MG63 (cell line): ENCODE measurements around the gene DBN1. TPM values are rescaled to one million over a fixed set of nuclear protein-coding genes. Genes with fewer than 3 reads are reported as not detected.

Experiments used
- DNase-seq: peaks from one replicate; pipeline ENCODE4 v3.0.0-alpha.2; 2020
- H3K27me3 ChIP-seq: fragments of 250-450 bp; sonication (Bioruptor Pico); 2 replicates; pipeline ENCODE4 v1.5.1; 2020; ENCODE audit warnings: mild to moderate bottlenecking, moderate library complexity
- H3K36me3 ChIP-seq: fragments of 250-450 bp; sonication (Bioruptor Pico); 2 replicates; pipeline ENCODE4 v1.5.1; 2020; ENCODE audit warnings: mild to moderate bottlenecking, moderate library complexity
- H3K4me3 ChIP-seq: fragments of 250-450 bp; sonication (Bioruptor Pico); 2 replicates; pipeline ENCODE4 v1.5.1; 2020; ENCODE audit warnings: mild to moderate bottlenecking, moderate library complexity
- H3K9me3 ChIP-seq: fragments of 250-450 bp; sonication (Bioruptor Pico); 2 replicates; pipeline ENCODE4 v1.5.1; 2020; ENCODE audit warnings: mild to moderate bottlenecking, moderate library complexity
- total RNA-seq: library from RNA; depleted of rRNA; stranded (reverse); fragments of >200 nt; shearing (Covaris generic); gene quantifications from 2 replicates; pipeline ENCODE4 v1.2.3, GENCODE V29; 2014; ENCODE audit warnings: low replicate concordance

The DBN1 gene
- total RNA-seq, 1 experiment from 2014 or later: 334 TPM

DNA sequence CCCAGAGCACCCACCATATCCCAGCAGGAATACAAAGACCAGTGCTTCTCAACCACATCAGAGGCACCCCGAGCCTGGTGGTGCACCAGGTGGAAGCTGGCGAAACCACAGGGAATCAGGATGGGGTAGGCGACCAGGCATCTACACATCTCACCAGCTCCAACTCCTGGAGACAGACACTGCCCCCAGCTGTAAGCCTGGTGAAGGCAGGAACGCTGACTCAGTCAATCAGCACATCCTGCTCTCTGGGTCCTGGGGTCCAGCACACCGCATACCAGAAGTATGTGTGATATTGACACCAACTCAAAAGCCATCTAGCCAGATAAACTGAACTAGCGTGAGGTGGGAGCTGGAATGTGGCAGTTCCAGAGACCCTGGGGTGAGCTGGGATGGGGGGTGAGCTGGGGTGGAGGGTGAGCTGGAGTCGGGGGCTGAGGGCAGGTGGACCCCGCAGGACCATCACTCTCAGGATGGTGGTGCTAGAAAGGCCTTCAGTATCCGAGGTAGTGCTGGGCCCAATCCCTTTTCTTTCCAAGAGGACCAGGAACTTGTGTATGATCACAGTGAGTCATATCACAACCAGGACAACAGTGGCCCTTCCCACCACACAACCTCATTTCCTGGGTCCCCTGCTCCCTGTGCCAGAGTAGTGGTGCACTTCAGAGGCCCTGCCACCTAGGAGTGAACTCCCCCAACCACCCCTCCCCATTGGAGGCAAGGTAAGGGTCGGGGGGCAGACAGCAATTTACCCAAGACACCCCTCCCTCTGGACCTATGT lies 2.5 kb downstream of the DBN1 start:
- DNase-seq: no peak
- Histone ChIP-seq H3K27me3 (no peaks in the 10 kb centered on the region), H3K9me3 (no peaks in the 10 kb centered on the region), H3K36me3 (peaks cover 67% of the 10 kb centered on the region), H3K4me3 (peak overlapping the region; percentile 81)

DNA sequence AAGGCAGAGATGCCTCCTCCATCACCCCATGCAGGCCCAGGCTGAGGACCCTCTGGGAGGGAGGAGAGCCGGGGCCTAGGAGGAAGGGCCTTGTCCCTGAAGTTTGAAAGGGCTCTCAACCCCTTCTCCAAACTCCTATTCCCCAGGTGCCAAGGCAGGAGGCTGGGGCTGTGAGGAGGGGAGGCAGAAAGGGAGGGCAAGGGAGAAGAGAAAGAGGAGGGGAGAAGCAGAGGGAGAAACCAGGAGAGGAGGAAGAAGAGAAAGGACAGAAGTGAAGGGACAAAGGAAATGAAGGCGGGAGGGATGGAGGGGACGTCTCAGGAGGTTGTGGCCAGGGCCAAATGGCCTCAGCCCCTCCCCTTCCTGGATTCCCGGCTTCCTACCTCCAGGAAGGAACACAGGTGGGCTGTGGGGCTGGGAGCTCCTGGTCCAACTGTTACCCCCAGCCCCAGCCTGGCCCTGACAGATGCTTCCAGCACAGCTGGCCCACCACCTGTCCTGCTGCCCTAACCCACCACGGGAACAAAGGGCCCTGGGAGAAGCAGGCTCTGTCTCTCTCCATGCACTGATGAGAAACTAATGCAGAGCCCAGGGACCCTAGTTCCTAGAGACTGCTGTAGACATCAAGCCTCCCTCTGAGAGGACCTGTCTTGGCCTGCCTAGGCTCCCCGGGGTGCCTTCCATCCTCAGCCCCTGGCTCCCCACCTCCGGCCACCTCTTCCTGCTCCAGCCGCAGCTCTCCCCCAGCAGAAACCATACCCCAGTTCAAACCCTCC lies 3.5 kb downstream of the DBN1 start:
- H3K4me3 ChIP-seq: no peak overlapping the region
- H3K27me3 ChIP-seq: no peaks in the 10 kb centered on the region
- no peaks in the 10 kb centered on the region for H3K9me3 ChIP-seq
- peaks cover 77% of the 10 kb centered on the region for H3K36me3 ChIP-seq
- no peak for DNase-seq

DNA sequence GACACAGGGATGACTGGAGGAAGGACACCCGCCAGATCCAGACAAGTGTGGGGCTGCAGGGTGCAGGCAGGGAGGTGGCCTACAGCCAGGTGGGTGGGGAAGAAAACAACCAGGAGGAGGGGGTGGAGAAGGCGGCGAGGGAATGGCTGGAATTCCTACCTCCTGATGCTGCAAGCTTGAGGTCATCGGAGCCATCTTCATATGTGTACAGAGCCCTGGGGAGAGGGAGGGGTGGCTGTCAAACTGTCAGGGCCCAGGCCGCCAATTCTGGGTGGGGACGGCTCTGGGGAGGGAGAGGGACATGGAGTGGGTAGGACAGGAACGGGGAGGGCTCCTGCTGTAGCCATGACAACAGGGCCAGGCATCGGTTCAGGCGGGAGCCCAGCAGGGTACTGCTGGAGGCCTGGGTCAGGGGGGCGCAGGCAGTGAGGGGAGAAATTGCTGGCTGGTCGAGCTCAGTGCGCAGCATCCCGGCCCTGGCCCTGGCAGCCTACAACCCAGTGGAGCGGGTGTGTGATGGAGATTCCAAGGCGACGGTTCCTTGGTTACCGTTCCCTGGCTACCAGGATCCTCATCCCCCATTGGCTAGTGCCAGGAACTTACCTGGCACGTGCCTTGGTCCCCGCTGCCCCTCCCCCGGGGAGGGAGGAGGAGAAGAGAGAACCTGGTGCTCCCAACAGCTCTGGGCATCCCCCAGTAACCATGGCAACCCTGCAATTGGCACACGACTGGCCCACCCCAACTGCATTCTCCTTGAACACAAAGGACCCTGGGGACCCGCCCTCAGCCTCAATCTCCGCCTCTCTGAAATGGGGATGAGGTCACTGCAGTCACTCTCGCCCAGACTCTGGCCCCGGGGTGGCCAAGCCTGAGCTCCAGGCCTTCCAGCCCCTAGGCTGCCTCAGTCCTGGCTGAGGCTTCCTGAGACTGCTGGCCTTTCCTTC lies 4.5 kb downstream of the DBN1 start:
- Histone ChIP-seq H3K4me3 (no peak overlapping the region), H3K36me3 (peaks cover 86% of the 10 kb centered on the region), H3K27me3 (no peaks in the 10 kb centered on the region), H3K9me3 (no peaks in the 10 kb centered on the region)
- DNase-seq: no peak

DNA sequence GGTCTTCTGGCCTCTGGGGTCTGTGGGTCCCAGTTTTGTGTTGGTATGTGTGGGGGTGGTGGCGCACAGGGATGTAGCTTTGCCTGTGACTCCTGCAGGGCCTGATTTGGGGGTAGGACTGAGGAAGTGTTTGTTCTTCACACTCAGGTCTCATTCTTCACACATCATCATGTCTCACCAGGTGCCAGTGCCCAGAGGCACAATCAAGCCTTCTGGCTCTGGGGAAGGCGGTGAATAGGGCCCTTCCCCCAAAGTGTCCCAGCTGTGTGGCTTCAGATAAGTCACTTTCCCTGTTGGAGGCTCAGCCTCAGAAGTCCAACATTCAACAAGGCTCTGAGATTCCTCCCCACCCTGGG lies 5.1 kb downstream of the DBN1 start:
- peaks cover 92% of the 10 kb centered on the region for H3K36me3 ChIP-seq
- no peaks in the 10 kb centered on the region for H3K9me3 ChIP-seq
- no peak for DNase-seq

DNA sequence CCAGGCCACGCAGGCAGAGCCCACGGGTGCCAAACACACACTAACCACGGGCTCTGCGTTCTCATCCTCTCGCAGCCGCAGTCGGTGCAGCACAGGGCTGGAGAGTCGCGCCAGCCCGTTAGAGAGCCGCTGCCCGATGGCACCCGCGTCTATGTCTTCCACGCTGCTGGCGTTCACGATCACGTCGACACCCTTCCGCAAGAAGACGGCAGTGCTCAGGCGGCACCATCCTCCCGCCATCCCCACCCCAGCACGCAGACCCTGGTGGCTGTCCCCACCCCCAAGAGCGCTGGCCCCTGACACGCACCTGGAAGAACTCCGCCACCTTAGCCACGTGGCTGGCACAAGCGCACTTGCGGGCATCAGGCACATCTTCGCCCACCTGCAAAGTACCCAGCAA lies 6.0 kb downstream of the DBN1 start:
- H3K36me3 ChIP-seq: peaks cover 99% of the 10 kb centered on the region
- H3K4me3 ChIP-seq: no peak overlapping the region
- no peaks in the 10 kb centered on the region for H3K9me3 ChIP-seq
- DNase-seq: no peak
- H3K27me3 ChIP-seq: no peaks in the 10 kb centered on the region

More for the DNA sequence above, 5.1 kb downstream of the DBN1 start:
- Histone ChIP-seq H3K4me3 (no peak overlapping the region), H3K27me3 (no peaks in the 10 kb centered on the region)

DNA sequence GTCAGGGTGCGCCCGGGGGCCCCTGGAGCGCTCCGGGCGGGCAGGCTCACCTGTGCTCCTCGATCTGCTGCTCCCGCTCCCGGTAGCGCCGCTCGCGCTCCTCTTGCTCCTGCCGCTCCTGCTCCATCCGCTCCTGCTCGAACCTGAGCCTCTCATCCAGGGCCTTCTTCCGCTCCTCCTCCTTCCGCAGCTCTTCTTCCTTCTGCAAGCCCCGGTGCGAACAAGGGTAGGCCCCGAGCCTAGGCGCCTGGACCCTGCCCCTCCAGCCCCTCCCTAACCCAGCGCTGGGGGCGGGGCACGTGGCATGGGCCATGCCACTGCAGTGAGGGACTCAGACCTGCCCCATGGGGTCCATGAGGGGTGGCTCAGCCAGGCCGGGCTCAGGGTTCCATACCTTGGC lies 6.6 kb downstream of the DBN1 start:
- Histone ChIP-seq H3K4me3 (no peak overlapping the region), H3K36me3 (peaks cover 98% of the 10 kb centered on the region), H3K9me3 (no peaks in the 10 kb centered on the region), H3K27me3 (no peaks in the 10 kb centered on the region)
- DNase-seq: no peak

DNA sequence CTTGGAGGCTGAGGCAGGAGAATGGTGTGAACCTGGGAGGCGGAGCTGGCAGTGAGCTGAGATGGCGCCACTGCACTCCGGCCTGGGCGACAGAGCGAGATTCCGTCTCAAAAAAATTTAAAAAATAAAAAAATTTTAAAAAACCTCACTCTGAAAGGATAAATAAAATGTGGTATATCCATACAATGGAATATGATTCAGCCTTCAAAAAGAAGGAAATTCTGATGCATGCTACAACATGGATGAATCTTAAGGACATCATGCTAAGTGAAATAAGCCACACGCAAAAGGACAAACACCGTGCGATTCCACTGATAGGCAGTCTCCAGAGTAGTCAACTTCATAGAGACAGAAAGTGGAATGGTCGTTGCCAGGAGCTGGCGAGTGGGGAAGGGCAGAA lies 8.4 kb downstream of the DBN1 start:
- H3K9me3 ChIP-seq: no peaks in the 10 kb centered on the region
- H3K27me3 ChIP-seq: no peaks in the 10 kb centered on the region
- H3K36me3 ChIP-seq: peaks cover 94% of the 10 kb centered on the region
- no peak overlapping the region for H3K4me3 ChIP-seq
- no peak for DNase-seq

- no peaks in the 10 kb centered on the region for H3K27me3 ChIP-seq
- H3K4me3 ChIP-seq: no peak overlapping the region
- no peak for DNase-seq
- peaks cover 92% of the 10 kb centered on the region for H3K36me3 ChIP-seq
- no peaks in the 10 kb centered on the region for H3K9me3 ChIP-seq
Observed at GRCh38 chr5:177462021-177462670, 11.3 kb downstream of the DBN1 start.

DNA sequence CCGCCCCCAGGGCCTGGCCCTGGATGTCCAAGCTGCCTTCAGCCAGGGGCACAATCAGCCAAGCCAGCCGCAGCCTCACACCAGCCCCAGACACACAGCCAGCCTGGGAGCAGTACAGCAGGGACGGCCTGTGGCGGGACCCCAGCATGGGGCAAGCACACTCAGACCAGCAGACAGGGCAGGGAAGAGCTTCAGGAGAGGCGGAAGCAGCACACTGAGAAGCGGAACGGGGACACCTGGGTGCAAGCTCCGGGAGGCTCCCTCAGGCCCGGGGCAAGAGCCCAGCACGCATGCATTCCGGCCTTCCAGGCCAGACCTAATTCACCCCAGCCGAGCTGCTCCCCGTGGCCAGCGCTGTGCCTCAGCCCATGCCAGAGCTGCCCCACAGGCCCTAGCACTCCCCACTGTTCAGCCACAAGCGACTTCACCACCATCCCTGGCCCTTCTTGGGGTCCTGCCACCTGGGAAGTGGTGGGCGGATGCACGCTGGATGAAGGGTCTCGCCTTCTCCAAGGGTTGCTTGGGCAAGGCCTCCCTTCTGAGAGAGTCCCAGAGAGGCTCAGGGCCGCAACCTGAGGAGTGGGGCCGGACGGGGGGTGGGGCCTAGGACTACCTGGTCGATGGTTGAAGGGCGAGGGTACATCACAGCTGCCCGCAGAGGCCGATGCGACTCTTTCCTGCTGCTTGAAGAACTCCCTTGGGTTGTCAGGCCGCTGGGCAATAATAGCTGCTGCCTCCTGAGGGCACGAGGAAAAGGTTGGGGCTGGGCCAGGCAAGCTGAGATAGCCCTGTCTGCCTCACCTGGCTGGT lies 13.4 kb downstream of the DBN1 start:
- Histone ChIP-seq H3K27me3 (no peaks in the 10 kb centered on the region), H3K36me3 (peaks cover 87% of the 10 kb centered on the region), H3K4me3 (no peak overlapping the region), H3K9me3 (no peaks in the 10 kb centered on the region)
- DNase-seq: no peak

- Histone ChIP-seq H3K9me3 (no peaks in the 10 kb centered on the region), H3K36me3 (peaks cover 83% of the 10 kb centered on the region), H3K27me3 (no peaks in the 10 kb centered on the region), H3K4me3 (no peak overlapping the region)
- no peak for DNase-seq
Observed at GRCh38 chr5:177459357-177459756, 14.1 kb downstream of the DBN1 start.

GRCh38 chr5:177458912-177459350 lies 14.5 kb downstream of the DBN1 start:
- no peak for DNase-seq
- Histone ChIP-seq H3K9me3 (no peaks in the 10 kb centered on the region), H3K27me3 (no peaks in the 10 kb centered on the region), H3K36me3 (peaks cover 82% of the 10 kb centered on the region), H3K4me3 (no peak overlapping the region)

DNA sequence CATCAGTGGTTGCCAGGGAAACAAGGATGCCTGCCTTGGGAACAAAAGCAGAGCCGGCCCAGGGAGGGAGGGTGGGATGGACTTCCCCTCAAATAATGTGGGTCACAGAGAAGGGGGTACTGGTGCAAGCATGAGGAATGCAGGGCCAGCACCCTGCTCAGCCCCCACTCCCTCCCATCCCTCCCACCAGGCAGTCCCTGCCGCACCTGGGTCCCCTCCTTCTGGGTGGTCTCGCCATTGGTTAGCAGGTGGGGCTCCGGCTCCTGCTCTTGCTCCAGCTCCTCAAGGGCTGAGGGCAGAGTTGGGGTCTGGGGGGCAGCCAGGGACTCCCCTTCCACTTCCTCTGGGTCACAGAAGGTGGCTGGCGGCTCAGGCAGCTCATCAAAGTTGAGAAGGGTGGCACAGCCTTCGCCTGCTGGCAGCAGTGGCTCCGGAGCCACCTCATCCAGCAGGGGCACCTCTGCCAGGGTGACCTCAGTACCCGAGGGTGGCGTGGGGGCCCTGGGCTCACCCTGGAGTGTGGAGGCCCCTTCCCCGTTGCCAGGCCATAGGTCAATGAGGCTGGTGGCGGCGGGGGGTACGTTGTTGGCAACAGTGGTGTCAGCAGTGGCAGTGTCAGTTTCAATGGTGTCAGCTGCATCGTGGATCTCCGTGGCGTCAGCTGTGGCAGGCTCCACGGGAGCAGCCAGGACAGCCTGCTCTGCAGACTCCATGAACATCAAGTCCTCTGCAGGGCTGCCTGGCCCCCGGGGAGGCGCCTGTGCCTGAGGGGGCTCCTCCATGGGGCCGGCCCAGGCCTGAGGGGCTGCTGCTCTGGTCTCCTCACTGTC lies 15.4 kb downstream of the DBN1 start:
- Histone ChIP-seq H3K36me3 (peaks cover 82% of the 10 kb centered on the region), H3K9me3 (no peaks in the 10 kb centered on the region)

DNA sequence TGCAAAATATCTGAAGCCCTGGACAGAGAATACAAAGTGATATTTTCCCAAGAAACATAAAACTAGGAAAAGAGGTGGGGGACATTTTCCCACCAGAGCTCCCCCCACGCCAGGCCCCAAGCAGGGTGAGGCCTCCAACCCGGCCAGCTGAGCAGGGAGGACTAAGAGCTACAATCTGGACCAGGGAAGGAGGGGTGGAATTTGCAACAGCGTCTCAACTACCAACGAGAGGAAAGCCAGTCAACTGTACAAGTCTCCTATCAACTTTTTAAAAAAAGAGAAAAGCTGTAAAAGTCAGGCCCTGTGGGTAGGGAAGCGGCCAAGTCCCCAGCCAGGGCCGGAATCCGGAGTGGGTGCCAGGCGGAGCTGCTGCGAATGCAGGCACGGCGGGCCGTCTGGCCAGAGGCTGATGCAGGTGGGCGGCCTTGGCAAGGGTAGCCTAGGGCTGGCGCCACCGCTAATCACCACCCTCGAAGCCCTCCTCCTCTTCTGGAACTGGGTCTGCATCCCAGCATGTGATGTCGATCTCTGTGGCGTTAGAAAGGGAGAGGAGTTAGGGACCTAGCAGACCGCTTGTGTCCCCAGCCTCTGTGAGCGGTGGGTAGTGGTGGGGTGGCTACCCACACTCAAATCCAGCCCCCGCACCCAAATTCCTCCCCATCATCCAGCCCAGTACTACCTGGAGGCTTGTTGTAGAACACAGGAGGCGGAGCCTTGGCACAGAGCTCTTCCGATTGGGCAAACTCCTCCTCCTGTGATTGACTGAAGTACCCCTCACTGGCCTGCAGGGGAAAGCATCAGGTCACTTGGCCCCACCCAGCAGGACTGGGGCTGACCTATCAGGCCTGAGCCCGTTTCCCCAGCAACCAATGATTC lies 16.2 kb downstream of the DBN1 start:
- no peak overlapping the region for H3K4me3 ChIP-seq
- no peaks in the 10 kb centered on the region for H3K9me3 ChIP-seq
- peak; percentile 96 for DNase-seq
- peaks cover 77% of the 10 kb centered on the region for H3K36me3 ChIP-seq
- H3K27me3 ChIP-seq: no peaks in the 10 kb centered on the region

More for the DNA sequence above, 15.4 kb downstream of the DBN1 start:
- Histone ChIP-seq H3K27me3 (no peaks in the 10 kb centered on the region), H3K4me3 (no peak overlapping the region)
- no peak for DNase-seq

- no peaks in the 10 kb centered on the region for H3K27me3 ChIP-seq
- no peaks in the 10 kb centered on the region for H3K9me3 ChIP-seq
- peaks cover 78% of the 10 kb centered on the region for H3K36me3 ChIP-seq
- H3K4me3 ChIP-seq: no peak overlapping the region
- no peak for DNase-seq
Observed at GRCh38 chr5:177456591-177456964, 16.9 kb downstream of the DBN1 start.
